Activated naive CD4-positive, alpha-beta T cell treated with anti-CD3 and anti-CD28 coated beads, Interleukin-2, amount 50 U/mL, for 72 hours (primary cell): Measurements from ENCODE around the gene CFAP61. TPM values are rescaled to one million over a fixed set of nuclear protein-coding genes. Genes with fewer than 3 reads are reported as not detected.
"Not testable (repeated sequence)": the region's sequence is repeated elsewhere in the genome, so short reads cannot be mapped to it uniquely, and the experiment has no call there.

Source experiments
- ATAC-seq, 2 donors: fragments of 150-1000 bp; cut with Tn5 transposase; 2 replicates each; pipeline ENCODE4 v1.10.0; 2021; ENCODE audit warnings: mild to moderate bottlenecking in 2 of 2, moderate library complexity in 2 of 2
- DNase-seq, 2 donors: peaks; one replicate each; pipeline ENCODE4 v3.0.0; 2021 to 2022; ENCODE audit warnings: low spot score in 2 of 2
- H3K27ac Mint-ChIP-seq, 2 donors: one replicate each; pipeline ENCODE4 v1.8.0; 2022; ENCODE audit warnings: mild to moderate bottlenecking in 2 of 2, mixed read lengths in 2 of 2
- H3K36me3 Mint-ChIP-seq, 2 donors: one replicate each; pipeline ENCODE4 v1.8.0; 2022; ENCODE audit warnings: mixed read lengths in 2 of 2
- H3K9me3 Mint-ChIP-seq, 2 donors: one replicate each; pipeline ENCODE4 v1.8.0; 2022; ENCODE audit warnings: mixed read lengths in 2 of 2
- total RNA-seq, 2 donors: library from RNA; stranded (reverse); gene quantifications; one replicate each; pipeline ENCODE4 v1.2.3, GENCODE V29; 2022

CFAP61 gene
- total RNA-seq, 2 donors from 2014 or later, result 0.41 TPM; not detected in 1

DNA sequence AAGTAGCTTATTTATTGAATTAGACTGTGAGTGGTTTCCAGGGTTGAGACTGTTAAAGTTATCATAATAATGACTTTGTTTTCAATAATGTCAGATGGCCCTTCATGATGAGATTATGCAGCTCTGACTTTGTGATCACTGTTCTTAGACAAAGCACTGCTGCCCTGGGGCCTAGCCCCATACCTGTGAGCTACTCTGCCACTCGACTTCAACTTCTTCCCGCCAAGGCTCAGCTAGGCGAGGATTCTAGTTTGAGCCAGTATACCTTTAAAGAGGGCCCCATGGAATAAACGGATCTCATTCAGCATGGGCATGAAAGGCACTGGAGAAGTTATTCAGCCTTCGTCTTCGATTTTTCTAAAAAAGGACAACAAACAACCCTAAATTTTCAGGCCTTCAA is 270.6 kb downstream of the CFAP61 start:
- Mint-ChIP-seq H3K36me3 (no peaks in the 10 kb centered on the region), H3K27ac (no peak overlapping the region), H3K9me3 (peaks cover 0 to 8% of the 10 kb centered on the region in 2 donors)
- DNase-seq (no peak), ATAC-seq (no peak)

DNA sequence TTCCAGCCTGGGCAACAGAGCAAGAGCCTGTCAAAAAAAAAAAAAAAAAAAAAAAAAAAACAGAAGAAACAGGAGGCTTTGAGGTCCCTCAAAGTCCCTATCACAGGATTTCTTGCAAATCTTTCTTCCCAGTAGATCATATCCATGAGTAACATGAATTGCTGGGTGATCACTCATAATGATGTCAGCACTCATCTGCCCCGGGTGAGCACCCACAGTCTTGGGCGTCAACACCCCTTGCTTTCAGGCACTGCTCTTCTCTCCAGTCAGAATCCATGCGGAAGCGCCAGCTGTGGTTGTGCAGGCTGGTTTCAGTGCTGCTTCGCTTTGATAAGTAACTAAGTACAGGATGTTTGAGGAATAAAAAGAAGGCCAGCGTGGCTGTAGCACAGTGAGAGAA is 275.4 kb downstream of the CFAP61 start:
- no peaks in the 10 kb centered on the region for H3K9me3 Mint-ChIP-seq
- ATAC-seq (no peak), DNase-seq (no peak)
- H3K27ac Mint-ChIP-seq, result no peak overlapping the region
- H3K36me3 Mint-ChIP-seq, result no peaks in the 10 kb centered on the region

DNA sequence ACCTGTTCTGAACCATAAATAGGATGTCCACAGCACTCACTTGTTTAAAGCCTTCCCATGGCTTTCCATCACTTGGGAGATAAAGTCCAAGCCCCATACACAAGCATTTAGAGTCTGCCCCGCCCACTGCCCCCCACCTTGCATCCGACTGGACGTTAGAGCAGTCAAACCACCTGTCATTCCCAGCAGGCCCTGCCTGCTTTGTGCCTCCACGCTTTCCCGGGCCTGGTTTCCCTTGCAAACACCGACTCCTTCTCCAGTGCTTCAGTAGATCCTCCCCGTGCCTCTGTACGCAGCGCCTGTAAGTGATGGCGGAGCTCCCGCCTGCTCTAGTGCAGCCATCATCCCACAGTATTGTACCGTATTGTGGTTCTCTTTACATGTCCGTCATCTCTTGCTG is 277.2 kb downstream of the CFAP61 start:
- no peak overlapping the region for H3K27ac Mint-ChIP-seq

DNA sequence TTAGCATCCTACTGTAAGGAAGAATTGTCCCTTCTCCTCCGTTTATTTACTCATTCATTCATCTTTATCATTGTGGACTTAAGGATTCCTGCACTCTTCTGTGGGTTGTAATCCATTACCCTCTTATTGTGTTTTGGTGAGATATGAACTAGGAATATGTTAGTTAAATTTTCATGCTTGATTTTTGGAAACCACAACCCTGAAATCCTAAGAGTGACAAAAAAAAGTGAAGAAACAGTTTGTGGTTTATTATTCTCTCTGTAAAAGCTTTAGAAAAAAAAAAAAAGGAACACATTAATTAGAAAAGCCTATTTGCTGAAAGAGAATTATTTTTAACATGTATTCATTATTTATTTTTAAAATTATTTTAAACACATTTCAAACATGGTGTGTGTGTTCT is 278.8 kb downstream of the CFAP61 start:
- no peak for ATAC-seq
- DNase-seq, result no peak
- Mint-ChIP-seq H3K9me3 (no peaks in the 10 kb centered on the region), H3K27ac (no peak overlapping the region), H3K36me3 (no peaks in the 10 kb centered on the region)

More for the DNA sequence above, 277.2 kb downstream of the CFAP61 start:
- DNase-seq (no peak), ATAC-seq (no peak)
- no peaks in the 10 kb centered on the region for H3K9me3 Mint-ChIP-seq
- H3K36me3 Mint-ChIP-seq, result no peaks in the 10 kb centered on the region

DNA sequence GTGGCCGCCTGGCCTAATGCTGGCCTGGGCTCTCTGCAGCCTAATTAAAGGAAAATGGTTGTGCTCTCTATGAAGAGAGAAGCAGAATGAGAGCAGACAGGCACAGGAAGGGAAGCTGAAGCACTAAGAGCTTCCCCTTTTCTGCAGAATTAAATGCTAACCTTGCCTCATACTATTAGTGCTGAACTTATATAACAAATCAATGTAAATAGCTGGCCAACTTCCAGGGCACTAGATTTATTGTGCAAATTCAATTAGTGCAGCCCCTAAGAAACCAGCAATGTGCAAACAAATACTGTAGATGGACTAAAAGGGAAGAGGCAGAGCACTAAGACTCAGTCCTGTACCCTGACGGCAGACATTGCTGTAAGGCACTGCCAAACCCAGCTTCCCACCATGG is 279.5 kb downstream of the CFAP61 start:
- Mint-ChIP-seq H3K9me3 (peaks cover 0 to 1% of the 10 kb centered on the region in 2 donors), H3K36me3 (no peaks in the 10 kb centered on the region), H3K27ac (no peak overlapping the region)
- no peak for ATAC-seq
- DNase-seq, result no peak

DNA sequence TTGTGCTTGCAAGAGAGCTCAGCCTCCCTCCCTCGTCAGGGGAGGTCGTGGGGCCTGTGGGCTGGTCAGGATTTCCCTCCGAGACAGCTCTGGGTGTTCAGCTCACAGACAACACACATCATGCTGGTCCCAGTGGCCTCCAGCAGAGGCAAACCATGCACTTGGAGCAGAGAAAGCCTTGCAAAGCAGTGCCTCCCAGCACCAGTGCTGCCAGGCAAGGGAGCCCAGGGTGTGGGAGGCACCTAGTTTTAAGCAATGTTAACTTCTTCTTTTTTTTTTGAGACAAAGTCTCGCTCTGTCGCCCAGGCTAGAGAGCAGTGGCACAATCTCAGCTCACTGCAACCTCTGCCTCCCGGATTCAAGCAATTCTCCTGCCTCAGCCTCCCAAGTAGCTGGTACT is 281.5 kb downstream of the CFAP61 start:
- ATAC-seq, result no peak

DNA sequence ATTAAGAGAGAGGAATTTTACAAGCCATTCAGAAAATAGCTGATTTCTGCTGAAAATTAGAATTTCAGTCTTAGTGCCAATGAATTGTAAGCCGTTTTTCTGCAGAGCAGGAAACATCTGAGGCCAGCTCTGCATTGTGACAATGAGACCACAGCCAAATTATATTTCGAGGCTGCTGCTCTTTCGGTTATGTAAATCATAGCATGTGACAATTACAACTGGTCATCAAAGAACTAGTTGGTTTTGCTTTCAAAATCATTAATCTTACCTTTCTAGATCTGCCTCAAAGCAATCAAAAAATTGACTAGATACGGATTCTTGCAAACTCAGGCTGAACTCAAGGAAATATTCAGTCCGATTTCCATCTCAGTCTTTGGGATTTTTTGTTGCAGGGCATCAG is 282.2 kb downstream of the CFAP61 start:
- DNase-seq (no peak), ATAC-seq (peak in 1 of 2 donors; percentile 58)
- H3K27ac Mint-ChIP-seq, result no peak overlapping the region
- H3K9me3 Mint-ChIP-seq, result peaks cover 0 to 7% of the 10 kb centered on the region in 2 donors
- H3K36me3 Mint-ChIP-seq, result no peaks in the 10 kb centered on the region

More for the DNA sequence above, 281.5 kb downstream of the CFAP61 start:
- Mint-ChIP-seq H3K27ac (no peak overlapping the region), H3K9me3 (peaks cover 0 to 7% of the 10 kb centered on the region in 2 donors), H3K36me3 (no peaks in the 10 kb centered on the region)
- DNase-seq, result no peak

DNA sequence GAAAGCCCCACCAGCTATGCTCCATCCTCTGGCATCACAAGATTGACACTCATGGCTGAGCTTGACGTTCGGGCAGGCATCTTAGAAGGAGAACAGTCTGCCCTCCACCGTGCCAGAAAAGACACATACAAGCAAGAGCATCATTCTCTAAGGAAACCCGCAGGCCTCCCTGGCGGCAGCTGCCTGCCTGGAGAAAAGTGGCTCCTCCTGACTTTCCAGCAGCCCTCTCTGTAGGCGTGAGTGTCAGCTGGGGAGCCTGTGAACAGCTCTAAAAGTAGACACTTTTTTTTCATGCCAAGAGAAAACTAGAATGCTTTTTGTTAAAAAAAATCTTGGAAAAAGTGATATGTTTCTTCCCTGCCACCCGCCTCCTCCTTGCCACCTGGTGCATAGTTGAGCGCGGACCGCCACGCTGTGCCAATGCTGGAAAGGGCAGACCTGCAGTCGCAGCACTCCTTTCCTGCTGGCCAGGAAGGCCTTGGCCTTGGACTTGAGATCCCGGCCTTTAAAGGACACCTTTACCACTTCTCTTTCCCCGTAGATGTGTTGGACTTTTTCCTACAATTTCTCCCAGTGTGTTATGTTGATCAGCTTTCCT is 285.9 kb downstream of the CFAP61 start:
- ATAC-seq (no peak), DNase-seq (no peak)
- no peak overlapping the region for H3K27ac Mint-ChIP-seq
- H3K9me3 Mint-ChIP-seq, result peaks cover 0 to 7% of the 10 kb centered on the region in 2 donors
- no peaks in the 10 kb centered on the region for H3K36me3 Mint-ChIP-seq

DNA sequence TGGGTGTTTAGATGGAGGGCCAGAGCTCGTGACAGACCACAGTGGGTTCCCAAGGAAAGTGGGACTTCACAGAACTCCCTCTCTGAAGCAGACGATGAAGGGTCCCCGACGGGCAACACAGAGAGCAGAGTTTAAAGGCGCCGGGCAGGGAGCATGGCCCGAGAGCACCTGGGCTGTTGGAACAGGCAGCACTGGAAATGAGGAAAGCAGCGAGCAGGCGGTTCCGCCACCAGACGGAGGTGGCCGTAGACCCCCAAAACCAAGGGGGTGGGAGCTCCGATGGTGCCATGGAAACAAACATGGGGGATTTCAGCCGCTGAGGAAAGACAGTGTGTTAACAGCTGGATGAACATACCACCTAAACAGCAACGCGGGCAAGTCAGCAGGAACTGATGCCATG is 288.1 kb downstream of the CFAP61 start:
- DNase-seq (no peak), ATAC-seq (no peak)
- H3K9me3 Mint-ChIP-seq, result peaks cover 0 to 7% of the 10 kb centered on the region in 2 donors
- H3K27ac Mint-ChIP-seq, result no peak overlapping the region
- no peaks in the 10 kb centered on the region for H3K36me3 Mint-ChIP-seq

DNA sequence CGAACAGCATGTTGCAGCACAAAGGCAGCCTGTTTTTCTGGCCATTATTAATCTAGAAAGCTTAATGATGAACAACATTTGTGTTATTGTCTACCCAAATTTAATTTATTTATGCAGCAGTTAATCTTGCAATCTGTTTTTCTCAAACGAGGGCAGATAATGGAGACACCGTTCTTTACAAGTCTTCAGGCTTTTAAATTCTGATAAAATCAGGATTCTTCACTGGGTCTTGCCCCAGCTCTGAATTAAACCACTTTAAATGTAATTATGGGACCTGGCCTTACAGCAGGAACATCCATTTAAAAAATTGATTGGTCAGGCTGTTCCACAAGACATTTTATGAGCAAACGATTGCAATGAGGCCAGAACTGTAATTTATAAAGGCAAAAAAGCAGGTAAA is 289.0 kb downstream of the CFAP61 start:
- ATAC-seq (no peak), DNase-seq (no peak)
- Mint-ChIP-seq H3K36me3 (no peaks in the 10 kb centered on the region), H3K27ac (no peak overlapping the region), H3K9me3 (peaks cover 0 to 7% of the 10 kb centered on the region in 2 donors)

DNA sequence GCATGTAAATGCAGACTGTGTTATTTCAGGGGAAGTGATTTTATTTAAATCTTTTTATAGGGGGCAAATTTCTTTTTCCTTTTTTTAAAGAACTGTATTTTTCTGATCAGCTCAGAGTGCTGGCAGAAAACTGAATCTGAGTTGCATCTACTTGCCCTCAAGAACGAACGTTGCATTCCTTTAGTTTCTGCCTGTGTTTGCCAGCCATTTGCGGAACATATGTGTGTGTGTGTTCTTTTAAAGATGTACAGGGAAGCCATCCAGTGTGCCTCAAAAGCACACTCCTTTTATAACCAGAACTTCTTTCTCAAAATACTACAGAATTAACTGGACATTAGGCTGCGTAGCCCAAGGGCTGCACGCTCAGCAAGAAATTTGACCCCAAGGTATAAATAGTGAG is 289.7 kb downstream of the CFAP61 start:
- Mint-ChIP-seq H3K27ac (no peak overlapping the region), H3K36me3 (no peaks in the 10 kb centered on the region), H3K9me3 (peaks cover 0 to 4% of the 10 kb centered on the region in 2 donors)
- no peak for ATAC-seq
- no peak for DNase-seq

DNA sequence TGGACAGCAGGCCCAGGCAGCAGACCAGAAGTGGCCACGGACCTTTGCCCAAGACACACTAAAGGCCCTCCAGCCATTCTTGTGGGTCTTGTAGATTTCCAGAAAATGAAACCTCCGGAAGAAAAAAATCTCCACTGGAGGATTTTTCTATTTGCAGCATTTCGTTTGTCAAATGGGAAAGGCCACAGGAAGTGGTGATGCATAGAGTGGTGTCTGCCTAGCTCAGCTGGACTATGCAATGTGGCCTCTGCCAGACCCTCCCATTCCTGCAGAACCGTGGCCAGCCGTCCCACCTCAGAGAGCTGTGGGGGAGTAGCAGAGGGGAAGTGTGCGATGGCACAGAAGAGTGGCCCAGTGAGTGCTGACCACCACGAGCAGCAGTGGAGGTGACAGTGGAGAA is 291.6 kb downstream of the CFAP61 start:
- DNase-seq, result no peak
- Mint-ChIP-seq H3K27ac (no peak overlapping the region), H3K36me3 (no peaks in the 10 kb centered on the region), H3K9me3 (no peaks in the 10 kb centered on the region)
- ATAC-seq, result no peak

DNA sequence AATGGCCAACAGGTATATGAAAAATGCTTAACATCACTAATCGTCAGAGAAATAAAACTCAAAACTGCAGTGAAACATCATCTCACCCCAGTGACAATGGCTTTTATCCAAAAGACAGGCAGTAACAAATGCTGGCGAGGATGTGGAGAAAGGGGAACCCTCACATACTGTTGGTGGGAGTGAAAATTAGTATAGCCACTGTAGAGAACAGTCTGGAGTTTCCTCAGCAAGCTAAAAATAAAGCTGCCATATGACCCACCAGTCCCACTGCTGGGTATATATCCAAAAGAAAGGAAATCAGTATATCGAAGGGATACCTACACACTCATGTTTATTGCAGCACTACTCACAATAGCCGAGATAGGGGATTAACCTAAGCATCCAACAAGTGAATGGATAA is 292.1 kb downstream of the CFAP61 start:
- Mint-ChIP-seq H3K27ac (no peak overlapping the region), H3K9me3 (no peaks in the 10 kb centered on the region), H3K36me3 (no peaks in the 10 kb centered on the region)
- no peak for ATAC-seq
- DNase-seq, result no peak

DNA sequence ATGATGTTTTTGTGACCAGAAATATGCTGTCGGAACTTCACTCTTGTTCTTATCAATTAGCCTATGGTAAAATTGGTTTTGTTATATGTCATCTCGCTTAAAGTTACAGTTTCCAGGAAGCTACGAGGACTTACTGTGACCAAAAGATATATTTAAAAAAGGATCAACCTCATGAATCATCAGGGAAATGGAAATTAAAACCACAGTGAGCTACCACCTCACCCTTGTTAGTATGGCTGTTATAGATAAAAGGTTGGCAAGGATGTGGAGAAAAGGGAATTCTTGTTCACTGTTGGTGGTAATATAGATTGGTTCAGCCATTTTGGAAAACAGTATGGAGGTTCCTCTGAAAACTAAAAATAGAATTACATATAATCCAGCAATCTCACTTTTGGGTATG is 301.2 kb downstream of the CFAP61 start:
- peaks cover 0 to 7% of the 10 kb centered on the region in 2 donors for H3K36me3 Mint-ChIP-seq
- H3K27ac Mint-ChIP-seq, result peak overlapping the region in 1 of 2 donors; percentile 72
- ATAC-seq (peak; percentile 30 to 70), DNase-seq (no peak)
- H3K9me3 Mint-ChIP-seq, result peaks cover 4 to 16% of the 10 kb centered on the region in 2 donors

DNA sequence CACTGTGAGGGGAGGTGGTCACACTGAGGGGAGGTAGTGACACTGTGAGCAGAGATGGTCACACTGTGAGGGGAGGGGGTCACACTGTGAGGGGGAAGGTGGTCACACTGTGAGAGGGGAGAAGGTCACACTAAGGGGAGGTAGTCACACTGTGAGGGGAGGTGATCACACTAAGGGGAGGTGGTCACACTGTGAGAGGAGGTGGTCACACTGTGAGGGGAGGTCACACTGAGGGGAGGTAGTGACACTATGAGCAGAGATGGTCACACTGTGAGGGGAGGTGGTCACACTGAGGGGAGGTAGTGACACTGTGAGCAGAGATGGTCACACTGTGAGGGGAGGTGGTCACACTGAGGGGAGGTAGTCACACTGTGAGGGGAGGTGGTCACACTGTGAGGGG is 303.2 kb downstream of the CFAP61 start:
- not testable (repeated sequence) for H3K36me3 Mint-ChIP-seq, DNase-seq, H3K27ac Mint-ChIP-seq, ATAC-seq
- peaks cover 4 to 15% of the 10 kb centered on the region in 2 donors for H3K9me3 Mint-ChIP-seq

DNA sequence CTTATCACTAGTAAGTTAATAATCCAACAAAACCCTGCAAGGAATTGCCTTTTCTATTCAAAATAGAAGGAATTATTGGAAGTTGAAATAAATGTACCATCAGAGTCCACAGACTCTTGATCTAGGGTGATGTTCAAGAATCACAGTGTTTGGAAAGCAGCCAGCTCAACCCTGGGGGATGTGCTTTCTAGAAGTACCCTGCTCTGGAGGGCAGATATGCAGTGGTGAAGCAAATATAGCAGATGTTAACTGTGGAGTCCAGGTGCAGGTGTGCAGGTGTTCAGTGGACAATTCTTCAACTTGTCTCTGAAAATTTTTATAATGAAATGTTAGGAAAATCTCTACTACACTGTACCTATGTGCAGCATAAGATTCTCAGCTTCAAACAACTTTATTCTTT is 306.5 kb downstream of the CFAP61 start:
- DNase-seq (no peak), ATAC-seq (no peak)
- Mint-ChIP-seq H3K27ac (no peak overlapping the region), H3K9me3 (peaks cover 4 to 6% of the 10 kb centered on the region in 2 donors), H3K36me3 (peaks cover 0 to 7% of the 10 kb centered on the region in 2 donors)

DNA sequence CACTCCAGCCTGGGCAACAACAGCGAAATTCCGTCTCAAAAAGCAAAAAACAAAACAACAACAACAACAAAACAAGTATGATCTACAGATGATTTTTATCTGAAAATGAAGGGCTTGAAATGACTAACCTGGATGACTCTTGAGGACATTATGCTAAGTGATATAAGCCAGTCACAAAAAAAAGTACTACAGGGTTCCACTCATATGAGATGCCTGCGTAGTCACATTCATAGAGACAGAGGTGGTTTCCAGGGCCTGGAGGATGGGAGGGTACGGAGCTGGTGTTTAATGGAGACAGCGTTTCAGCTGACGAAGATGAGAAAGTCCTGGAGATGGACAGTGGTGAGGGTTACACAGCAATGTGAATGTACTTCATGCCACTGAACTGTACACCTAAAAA is 307.3 kb downstream of the CFAP61 start:
- H3K27ac Mint-ChIP-seq, result no peak overlapping the region
- H3K36me3 Mint-ChIP-seq, result peaks cover 0 to 2% of the 10 kb centered on the region in 2 donors
- DNase-seq (no peak), ATAC-seq (peak in 1 of 2 donors; percentile 44)
- H3K9me3 Mint-ChIP-seq, result peaks cover under 1 to 3% of the 10 kb centered on the region in 2 donors

DNA sequence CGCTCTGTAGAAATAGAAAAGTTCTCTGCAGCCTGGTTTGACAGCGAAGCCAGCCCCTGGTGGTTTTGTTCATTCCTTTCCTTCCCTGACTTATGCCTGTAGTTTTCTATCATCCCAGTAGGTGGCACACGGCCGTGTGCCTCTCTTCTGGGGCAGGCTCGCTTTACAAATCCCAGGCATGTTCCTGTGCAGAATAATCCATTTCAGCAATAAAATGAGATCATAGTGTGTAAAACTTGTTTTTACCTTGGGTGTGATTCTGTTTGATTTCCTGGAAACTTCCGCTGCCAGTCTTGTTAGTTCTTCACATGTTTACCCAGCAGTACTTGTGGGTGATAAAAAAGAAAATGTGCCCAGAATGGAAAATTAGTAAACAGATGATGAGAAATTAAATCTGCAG is 308.1 kb downstream of the CFAP61 start:
- H3K9me3 Mint-ChIP-seq, result no peaks in the 10 kb centered on the region
- DNase-seq (peak in 1 of 2 donors; percentile 34), ATAC-seq (peak; percentile 75 to 76)
- no peaks in the 10 kb centered on the region for H3K36me3 Mint-ChIP-seq
- peak overlapping the region in 1 of 2 donors; percentile 16 for H3K27ac Mint-ChIP-seq
